ENCODE measurements around the gene RETN.

DNA sequence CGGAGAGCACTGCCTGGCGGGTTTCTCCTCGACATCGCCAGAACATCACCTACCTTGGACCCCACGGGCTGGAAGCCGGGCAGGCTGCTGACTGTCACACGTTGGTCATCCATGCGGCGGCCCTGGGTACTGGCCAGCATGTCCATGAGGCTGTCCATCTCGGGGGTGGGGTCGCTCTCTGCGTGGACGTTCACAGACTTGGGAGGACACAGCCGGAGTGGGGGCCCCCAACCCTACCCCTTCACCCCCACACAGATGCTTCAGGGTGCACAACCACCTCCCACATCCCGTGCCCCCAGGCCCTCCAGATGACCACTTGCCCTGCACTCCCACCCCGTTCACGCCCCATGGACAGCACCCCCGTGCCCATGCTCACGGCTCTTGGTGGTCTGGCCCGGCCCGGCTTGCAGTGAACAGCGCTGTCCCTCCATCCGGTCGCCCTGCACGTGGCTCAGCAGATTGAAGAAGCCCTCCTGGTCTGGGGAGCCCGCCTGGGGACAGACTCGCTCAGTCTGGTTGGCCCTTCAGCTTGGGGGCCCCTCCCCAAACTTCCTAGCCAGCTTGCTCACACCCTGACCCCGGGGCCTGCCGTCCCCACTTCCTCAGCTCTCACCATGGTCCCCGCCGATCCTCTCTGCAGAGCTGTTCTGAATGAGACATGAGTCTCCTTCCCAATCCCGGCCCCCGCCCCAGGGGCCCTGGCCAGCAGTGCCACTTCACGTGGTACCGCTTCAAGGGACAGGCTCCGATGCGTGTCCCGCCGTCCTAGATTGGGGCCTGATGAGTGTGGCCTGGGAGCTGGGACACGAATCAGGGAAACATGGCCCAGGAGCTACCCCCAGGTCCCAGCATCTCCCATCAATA is 36.3 kb upstream of the RETN start:
- TF ChIP-seq, protein P1, sequence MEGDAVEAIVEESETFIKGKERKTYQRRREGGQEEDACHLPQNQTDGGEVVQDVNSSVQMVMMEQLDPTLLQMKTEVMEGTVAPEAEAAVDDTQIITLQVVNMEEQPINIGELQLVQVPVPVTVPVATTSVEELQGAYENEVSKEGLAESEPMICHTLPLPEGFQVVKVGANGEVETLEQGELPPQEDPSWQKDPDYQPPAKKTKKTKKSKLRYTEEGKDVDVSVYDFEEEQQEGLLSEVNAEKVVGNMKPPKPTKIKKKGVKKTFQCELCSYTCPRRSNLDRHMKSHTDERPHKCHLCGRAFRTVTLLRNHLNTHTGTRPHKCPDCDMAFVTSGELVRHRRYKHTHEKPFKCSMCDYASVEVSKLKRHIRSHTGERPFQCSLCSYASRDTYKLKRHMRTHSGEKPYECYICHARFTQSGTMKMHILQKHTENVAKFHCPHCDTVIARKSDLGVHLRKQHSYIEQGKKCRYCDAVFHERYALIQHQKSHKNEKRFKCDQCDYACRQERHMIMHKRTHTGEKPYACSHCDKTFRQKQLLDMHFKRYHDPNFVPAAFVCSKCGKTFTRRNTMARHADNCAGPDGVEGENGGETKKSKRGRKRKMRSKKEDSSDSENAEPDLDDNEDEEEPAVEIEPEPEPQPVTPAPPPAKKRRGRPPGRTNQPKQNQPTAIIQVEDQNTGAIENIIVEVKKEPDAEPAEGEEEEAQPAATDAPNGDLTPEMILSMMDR (conservative IDR thresholded peaks at IDR 0.05; ENCODE audit: low read depth, low read length) = no peak
- no peak for TF ChIP-seq EZH2 (IDR thresholded peaks at IDR 0.05; ENCODE audit: borderline replicate concordance, low read depth, low read length, poor library complexity, severe bottlenecking)

All from A673 (cell line).